GM12891 (cell line): ENCODE measurements around the gene CELF2.

ENCODE experiments used
- DNase-seq: peaks from one replicate; pipeline ENCODE4 v3.0.0; 2011; ENCODE audit warnings: low spot score; ENCODE audit not compliant: insufficient read length
- FAIRE-seq: peaks from 2 replicates; lab custom pipeline; 2011; peaks lifted over from hg19 to GRCh38; lab: Jason Lieb, UNC
- PAX5 ChIP-seq: IDR thresholded peaks from 2 replicates; pipeline ENCODE4 v1.6.1; 2011; ENCODE audit warnings: low read length, moderate library complexity, mild to moderate bottlenecking; ENCODE audit not compliant: insufficient read depth, severe bottlenecking
- POLR2A ChIP-seq: IDR thresholded peaks from 2 replicates; pipeline ENCODE4 v1.6.1; 2011; ENCODE audit warnings: low read depth, low read length, control low read depth
- POLR2AphosphoS5 ChIP-seq: IDR thresholded peaks from 2 replicates; pipeline ENCODE4 v1.6.1; 2011; ENCODE audit warnings: low read depth, low read length, control low read depth
- POU2F2 ChIP-seq: IDR thresholded peaks from 2 replicates; pipeline ENCODE4 v1.6.1; 2011; ENCODE audit warnings: low read depth, mild to moderate bottlenecking, control low read depth, low read length, moderate library complexity
- SPI1 ChIP-seq: IDR thresholded peaks from 2 replicates; pipeline ENCODE4 v1.6.1; 2011; ENCODE audit warnings: low read depth, low read length, control low read depth
- TAF1 ChIP-seq: IDR thresholded peaks from 2 replicates; pipeline ENCODE4 v1.6.1; 2011; ENCODE audit warnings: low read depth, low read length, control low read depth

Gene CELF2

GRCh38 chr10:11135709-11136108 is 118.0 kb downstream of the CELF2 start:
- FAIRE-seq (peak; percentile 38), DNase-seq (no peak)
- no peak for TF ChIP-seq POU2F2
- TF ChIP-seq PAX5 = no peak
- TF ChIP-seq TAF1 = no peak
- no peak for TF ChIP-seq POLR2AphosphoS5
- TF ChIP-seq POLR2A = no peak
- TF ChIP-seq SPI1 = no peak

DNA sequence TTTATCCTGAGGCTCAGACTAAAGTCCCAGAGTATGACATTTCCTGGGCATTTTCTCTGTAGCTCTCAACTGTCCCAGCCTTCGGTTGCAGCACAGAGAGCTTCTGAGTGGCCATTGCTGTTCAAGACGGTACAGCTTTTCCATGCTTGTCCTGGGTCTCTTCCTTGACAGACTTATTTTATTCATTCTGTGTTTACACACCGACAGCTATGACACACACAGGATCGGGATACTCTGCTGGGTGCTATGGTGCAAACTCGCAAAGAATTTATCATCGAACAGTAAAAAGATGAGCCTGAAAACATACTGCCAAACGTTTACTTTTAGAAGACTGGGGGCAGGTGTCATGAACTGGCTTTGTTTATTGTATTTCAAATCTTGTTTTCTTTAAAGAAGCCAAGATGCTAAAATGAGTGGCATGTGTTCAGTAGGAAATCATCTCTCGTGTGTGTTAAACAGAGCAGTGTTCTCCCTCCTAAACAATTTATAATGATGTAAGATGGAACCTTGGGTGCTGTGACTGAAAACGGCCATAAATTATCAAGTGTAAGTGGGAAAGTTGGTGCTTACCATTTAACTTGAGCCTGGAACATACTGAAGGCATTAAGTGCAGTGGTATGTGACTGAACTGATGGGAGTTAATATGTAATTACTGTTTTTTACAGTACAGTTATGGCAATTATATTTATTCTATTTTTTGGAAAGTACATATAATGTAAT is 120.8 kb downstream of the CELF2 start:
- TF ChIP-seq PAX5 = no peak
- no peak for TF ChIP-seq POLR2A
- TF ChIP-seq POLR2AphosphoS5 = no peak
- no peak for TF ChIP-seq POU2F2
- no peak for TF ChIP-seq TAF1
- no peak for TF ChIP-seq SPI1
- DNase-seq = no peak
- no peak for FAIRE-seq

- TF ChIP-seq POLR2AphosphoS5 = no peak
- TF ChIP-seq PAX5 = no peak
- no peak for TF ChIP-seq POU2F2
- no peak for TF ChIP-seq TAF1
- no peak for TF ChIP-seq SPI1
- no peak for TF ChIP-seq POLR2A
- no peak for DNase-seq
- no peak for FAIRE-seq
These were observed 123.3 kb downstream of the CELF2 start for GRCh38 chr10:11140963-11141362.

GRCh38 chr10:11141571-11142091 is 124.0 kb downstream of the CELF2 start:
- DNase-seq = no peak
- TF ChIP-seq PAX5 (no peak), SPI1 (0 out of 2 replicates have a peak, but pooled peaks have one; percentile 18)
- FAIRE-seq = peak; percentile 38

DNA sequence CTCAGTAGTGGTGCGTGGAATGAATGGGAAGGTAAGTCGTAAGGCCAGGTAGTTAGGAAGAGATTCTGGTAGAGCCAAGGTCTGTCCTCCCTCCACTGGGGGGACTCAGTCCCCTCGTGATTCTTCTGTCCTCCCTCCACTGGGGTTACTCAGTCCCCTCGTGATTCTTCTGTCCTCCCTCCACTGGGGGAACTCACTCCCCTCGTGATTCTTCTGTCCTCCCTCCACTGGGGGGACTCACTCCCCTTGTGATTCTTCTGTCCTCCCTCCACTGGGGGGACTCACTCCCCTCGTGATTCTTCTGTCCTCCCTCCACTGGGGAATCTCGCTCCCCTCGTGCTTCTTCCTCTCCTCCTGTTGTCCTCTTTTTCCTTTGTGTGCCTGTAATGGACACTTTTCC is 125.1 kb downstream of the CELF2 start:
- DNase-seq (no peak), FAIRE-seq (peak; percentile 60)
- TF ChIP-seq PAX5 (no peak), POLR2A (no peak), POU2F2 (no peak), TAF1 (no peak)

GRCh38 chr10:11143242-11143641 is 125.6 kb downstream of the CELF2 start:
- DNase-seq (no peak), FAIRE-seq (peak; percentile 62)
- TF ChIP-seq POLR2AphosphoS5 (no peak), POLR2A (no peak), POU2F2 (no peak), PAX5 (no peak), SPI1 (no peak), TAF1 (no peak)

GRCh38 chr10:11144626-11145494 is 127.2 kb downstream of the CELF2 start:
- TF ChIP-seq POU2F2 (no peak), SPI1 (no peak), POLR2AphosphoS5 (no peak), POLR2A (no peak), TAF1 (no peak), PAX5 (no peak)
- DNase-seq (no peak), FAIRE-seq (no peak)

DNA sequence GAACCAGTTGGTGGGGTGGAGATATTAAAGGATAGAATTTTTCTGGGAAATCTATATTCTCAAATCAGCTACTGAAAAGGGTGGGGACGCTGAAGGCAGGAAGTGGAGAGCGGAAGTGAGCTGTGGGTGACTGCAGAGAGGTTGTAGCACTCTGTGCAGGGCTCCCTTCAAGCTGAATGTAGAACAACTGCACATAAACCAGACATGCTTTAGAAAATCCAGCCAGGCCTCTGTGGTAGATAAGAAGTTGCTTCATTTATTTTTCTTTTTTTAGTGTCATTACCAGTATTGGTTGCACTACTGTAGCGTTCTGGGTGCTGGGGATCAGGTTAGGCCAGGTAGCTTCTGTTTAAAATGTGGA is 127.8 kb downstream of the CELF2 start:
- FAIRE-seq = peak; percentile 94
- DNase-seq = no peak
- TF ChIP-seq POU2F2 (no peak), SPI1 (peak; percentile 92), POLR2AphosphoS5 (no peak), TAF1 (0 out of 2 replicates have a peak, but pooled peaks have one; percentile 5), PAX5 (no peak), POLR2A (0 out of 2 replicates have a peak, but pooled peaks have one; percentile 32)

GRCh38 chr10:11146402-11147171 is 128.9 kb downstream of the CELF2 start:
- peak; percentile 90 for FAIRE-seq
- no peak for DNase-seq
- no peak for TF ChIP-seq TAF1
- no peak for TF ChIP-seq POLR2A
- TF ChIP-seq POU2F2 = no peak
- TF ChIP-seq SPI1 = no peak
- no peak for TF ChIP-seq POLR2AphosphoS5
- no peak for TF ChIP-seq PAX5
